ENCODE data around the gene NEK7.
"Not testable (repeated sequence)": the region's sequence is repeated elsewhere in the genome, so short reads cannot be mapped to it uniquely, and the experiment has no call there.

Gene NEK7

DNA sequence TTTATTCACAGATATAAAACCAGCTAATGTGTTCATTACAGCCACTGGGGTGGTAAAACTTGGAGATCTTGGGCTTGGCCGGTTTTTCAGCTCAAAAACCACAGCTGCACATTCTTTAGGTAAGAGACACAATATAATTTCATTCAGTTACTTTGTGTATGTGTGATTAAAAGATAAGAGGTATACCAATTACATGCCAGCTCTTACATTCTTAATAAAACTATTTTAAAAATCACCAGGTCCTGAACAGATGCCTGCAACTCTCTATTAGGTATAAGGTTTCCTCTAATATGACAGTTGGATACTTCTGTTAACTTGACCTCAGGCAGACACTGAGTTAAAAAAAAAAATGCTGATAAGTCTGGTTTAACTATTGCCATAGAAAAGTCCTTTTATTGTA is 122.1 kb downstream of the NEK7 start:
- no peak for DNase-seq (ENCODE audit: extremely low read depth in 1 of 2, low read depth in 1 of 2)

DNA sequence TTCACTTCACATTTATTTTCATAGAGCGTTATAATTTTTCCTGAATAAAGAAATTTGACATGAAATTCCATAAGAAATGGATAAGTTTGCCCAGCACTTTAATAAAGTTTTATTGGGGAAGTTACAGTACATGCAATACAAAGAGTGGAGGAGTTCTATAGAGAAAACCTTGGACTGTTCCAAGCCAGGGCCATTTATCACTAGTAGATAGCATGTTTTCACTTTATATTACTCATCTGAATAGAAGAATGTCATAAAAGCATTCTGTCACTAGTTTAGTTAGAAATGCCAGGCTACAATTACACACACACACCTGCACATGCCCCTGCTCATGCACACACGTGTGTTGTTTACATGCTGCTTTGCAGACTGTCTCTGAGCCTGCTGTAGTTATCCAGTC is 123.3 kb downstream of the NEK7 start:
- DNase-seq (ENCODE audit: extremely low read depth in 1 of 2, low read depth in 1 of 2) = no peak

GRCh38 chr1:198281911-198282310 is 125.1 kb downstream of the NEK7 start:
- DNase-seq (ENCODE audit: extremely low read depth in 1 of 2, low read depth in 1 of 2) = no peak

DNA sequence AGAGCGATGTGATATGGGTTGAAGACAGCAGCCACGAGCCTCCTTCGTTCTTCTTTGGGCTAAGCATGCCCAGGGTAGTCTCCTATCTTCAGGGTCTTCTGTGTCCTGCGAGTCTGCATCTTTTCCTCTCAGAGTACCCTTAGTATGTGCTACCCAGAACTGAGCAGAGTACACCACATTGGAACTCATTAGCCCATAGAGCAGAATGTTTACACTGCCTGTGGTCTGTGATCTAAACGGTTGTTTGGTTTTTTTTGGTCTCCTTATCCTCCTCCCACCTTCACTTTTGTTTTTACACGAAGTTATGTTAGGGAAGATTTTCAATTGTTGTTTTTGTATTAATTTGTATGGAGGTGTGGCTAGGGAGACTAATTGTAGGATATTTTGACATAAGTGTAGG is 126.4 kb downstream of the NEK7 start:
- no peak for DNase-seq (ENCODE audit: extremely low read depth in 1 of 2, low read depth in 1 of 2)

DNA sequence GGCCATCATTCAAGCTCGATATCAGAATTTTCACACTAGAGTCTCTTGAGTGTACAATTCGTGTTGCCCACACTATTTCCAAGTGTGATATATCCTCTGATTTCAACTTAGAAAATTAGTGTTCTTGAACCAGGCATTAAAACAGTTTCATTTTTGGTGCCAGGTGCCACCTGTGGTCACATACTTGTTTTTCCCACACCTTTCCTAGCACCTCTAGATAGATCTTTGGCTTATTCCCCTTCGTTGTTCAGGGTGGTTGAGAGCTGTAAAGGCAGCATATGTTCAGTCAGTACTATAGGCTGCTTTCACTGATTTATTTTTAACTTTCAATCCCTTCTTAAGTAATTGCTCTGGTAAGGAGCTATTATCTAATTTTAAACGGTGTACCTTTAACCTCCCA is 131.1 kb downstream of the NEK7 start:
- DNase-seq (ENCODE audit: extremely low read depth in 1 of 2, low read depth in 1 of 2) = no peak

- DNase-seq (ENCODE audit: extremely low read depth in 1 of 2, low read depth in 1 of 2) = no peak
These were observed 133.4 kb downstream of the NEK7 start for GRCh38 chr1:198290089-198290683.

- DNase-seq (ENCODE audit: extremely low read depth in 1 of 2, low read depth in 1 of 2) = no peak
These were observed 134.2 kb downstream of the NEK7 start for GRCh38 chr1:198291036-198291435.

GRCh38 chr1:198291924-198292323 is 135.1 kb downstream of the NEK7 start:
- no peak for DNase-seq (ENCODE audit: extremely low read depth in 1 of 2, low read depth in 1 of 2)

GRCh38 chr1:198295225-198295624 is 138.4 kb downstream of the NEK7 start:
- no peak for DNase-seq (ENCODE audit: extremely low read depth in 1 of 2, low read depth in 1 of 2)

GRCh38 chr1:198295971-198296370 is 139.2 kb downstream of the NEK7 start:
- no peak for DNase-seq (ENCODE audit: extremely low read depth in 1 of 2, low read depth in 1 of 2)

- DNase-seq (ENCODE audit: extremely low read depth in 1 of 2, low read depth in 1 of 2) = no peak
These were observed 140.5 kb downstream of the NEK7 start for GRCh38 chr1:198297281-198297680.

DNA sequence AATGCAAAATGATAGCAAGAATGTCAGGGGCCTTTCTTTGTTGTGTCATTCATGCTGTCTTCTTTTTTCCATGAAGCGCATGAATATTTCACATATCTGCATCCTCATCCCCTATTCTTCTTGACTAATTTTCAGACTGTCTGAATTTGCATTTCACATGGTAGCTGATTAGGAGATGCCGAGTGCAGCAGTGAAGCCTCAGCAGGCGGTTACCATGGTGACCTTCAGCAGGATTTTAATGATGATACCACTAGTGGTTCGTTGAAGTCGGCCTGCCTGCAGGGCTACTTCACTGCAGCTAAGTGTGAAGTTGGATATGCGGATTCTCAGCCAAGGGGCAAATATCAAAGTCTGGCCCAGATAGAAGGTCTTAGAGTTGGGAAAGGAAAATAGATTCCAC is 141.8 kb downstream of the NEK7 start:
- no peak for DNase-seq (ENCODE audit: extremely low read depth in 1 of 2, low read depth in 1 of 2)

- no peak for DNase-seq (ENCODE audit: extremely low read depth in 1 of 2, low read depth in 1 of 2)
These were observed 143.7 kb downstream of the NEK7 start for GRCh38 chr1:198300451-198300850.

GRCh38 chr1:198304431-198304830 is 147.6 kb downstream of the NEK7 start:
- no peak for DNase-seq (ENCODE audit: extremely low read depth in 1 of 2, low read depth in 1 of 2)

DNA sequence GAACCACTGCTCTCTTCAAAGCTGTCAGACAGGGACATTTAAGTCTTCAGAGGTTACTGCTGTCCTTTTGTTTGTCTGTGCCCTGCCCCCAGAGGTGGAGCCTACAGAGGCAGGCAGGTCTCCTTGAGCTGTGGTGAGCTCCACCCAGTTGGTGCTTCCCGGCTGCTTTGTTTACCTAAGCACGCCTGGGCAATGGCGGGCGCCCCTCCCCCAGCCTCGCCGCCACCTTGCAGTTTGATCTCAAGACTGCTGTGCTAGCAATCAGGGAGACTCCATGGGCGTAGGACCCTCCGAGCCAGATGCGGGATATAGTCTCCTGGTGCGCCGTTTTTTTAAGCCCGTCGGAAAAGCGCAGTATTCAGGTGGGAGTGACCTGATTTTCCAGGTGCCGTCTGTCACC is 158.0 kb downstream of the NEK7 start:
- DNase-seq (ENCODE audit: extremely low read depth in 1 of 2, low read depth in 1 of 2) = not testable (repeated sequence)

DNA sequence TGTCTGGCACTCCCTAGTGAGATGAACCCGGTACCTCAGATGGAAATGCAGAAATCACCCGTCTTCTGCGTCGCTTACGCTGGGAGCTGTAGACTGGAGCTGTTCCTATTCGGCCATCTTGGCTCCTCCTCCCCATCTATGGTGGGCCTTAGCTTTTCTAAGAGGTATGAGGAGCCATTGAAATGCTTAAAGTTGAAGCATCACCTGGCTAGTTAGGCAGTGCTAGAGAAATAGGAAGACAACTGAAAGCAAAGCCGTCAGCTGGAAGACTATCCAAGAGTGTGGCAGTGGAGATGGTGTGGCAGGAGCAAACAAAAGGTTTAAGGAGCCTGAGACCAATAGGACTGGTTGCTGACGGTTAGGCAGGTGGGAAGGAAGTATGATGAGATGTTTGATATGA is 158.5 kb downstream of the NEK7 start:
- not testable (repeated sequence) for DNase-seq (ENCODE audit: extremely low read depth in 1 of 2, low read depth in 1 of 2)

GRCh38 chr1:198316546-198317100 is 159.8 kb downstream of the NEK7 start:
- no peak for DNase-seq (ENCODE audit: extremely low read depth in 1 of 2, low read depth in 1 of 2)

DNA sequence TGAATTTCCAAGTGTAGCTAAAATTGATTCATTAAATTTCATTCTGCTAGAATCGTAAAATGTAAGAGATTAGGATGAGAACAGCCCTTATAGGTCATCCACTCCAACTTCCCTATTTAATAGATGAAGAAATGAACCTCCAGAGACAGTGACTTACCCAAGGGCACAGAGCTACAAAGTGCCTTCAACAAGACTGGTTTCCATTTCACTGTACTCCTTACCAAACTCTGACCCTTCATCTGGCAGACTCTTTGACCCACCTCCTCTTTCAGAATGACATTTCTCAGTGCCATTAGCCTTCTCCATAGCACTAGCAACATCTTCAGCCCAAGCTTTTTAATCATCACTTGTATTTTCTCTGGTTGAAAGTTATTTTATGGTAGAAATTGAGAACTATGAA is 161.3 kb downstream of the NEK7 start:
- DNase-seq (ENCODE audit: extremely low read depth in 1 of 2, low read depth in 1 of 2) = no peak

DNA sequence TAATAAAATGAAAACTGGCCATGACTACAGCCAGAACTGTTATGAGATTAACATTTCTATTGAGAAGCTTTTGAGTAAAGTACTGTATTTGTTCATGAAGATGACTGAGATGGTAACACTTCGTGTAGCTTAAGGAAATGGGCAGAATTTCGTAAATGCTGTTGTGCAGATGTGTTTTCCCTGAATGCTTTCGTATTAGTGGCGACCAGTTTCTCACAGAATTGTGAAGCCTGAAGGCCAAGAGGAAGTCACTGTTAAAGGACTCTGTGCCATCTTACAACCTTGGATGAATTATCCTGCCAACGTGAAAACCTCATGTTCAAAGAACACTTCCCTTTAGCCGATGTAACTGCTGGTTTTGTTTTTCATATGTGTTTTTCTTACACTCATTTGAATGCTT is 164.0 kb downstream of the NEK7 start:
- no peak for DNase-seq (ENCODE audit: extremely low read depth in 1 of 2, low read depth in 1 of 2)

DNA sequence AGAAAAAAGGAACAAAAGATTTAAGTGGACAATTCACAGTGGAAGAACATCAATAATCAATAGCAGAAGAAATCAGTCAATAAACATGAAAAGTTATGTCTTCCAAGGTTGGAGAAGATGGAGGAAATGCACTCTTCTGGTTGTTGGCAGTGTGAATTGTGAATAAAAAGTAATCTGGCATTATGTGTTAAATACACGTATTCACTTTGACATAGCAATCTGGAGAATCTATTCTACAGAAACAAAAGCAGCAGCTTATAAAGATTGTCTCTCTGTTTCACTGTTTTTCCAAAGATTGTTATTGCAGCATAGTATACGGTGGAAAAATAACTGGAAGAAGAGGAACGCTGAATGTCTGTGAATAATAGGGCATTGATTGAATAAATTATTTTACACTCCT is 169.4 kb downstream of the NEK7 start:
- DNase-seq (ENCODE audit: extremely low read depth in 1 of 2, low read depth in 1 of 2) = no peak

DNA sequence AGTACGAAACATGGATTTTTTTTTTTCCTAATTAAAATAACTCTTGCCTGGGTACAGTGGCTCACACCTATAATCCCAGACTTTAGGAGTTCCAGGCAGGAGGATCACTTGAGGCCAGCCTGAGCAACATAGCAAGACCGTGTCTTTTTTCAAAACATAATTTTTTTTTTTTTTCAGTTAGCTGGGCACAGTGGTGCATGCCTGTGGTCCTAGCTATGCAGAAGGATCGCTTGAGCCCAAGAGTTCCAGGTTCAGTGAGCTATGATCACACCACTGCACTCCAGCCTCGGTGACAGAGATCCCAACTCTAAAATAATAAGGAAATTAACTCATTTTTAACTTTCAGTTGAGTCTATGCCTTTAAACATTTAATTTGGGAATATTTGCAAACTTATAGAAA is 170.1 kb downstream of the NEK7 start:
- DNase-seq (ENCODE audit: extremely low read depth in 1 of 2, low read depth in 1 of 2) = no peak

GRCh38 chr1:198328458-198329032 is 171.7 kb downstream of the NEK7 start:
- no peak for DNase-seq (ENCODE audit: extremely low read depth in 1 of 2, low read depth in 1 of 2)
